ENCODE data around the gene UACA. TPM values are rescaled to one million over a fixed set of nuclear protein-coding genes. Genes with fewer than 3 reads are reported as not detected.
"Not testable (repeated sequence)": the region's sequence is repeated elsewhere in the genome, so short reads cannot be mapped to it uniquely, and the experiment has no call there.

Gene UACA
- total RNA-seq, 1 experiment from 2014 or later = 38.0 TPM

GRCh38 chr15:70806992-70807712 is 43.8 kb upstream of the UACA start:
- H3K9me3 ChIP-seq (ENCODE audit: control insufficient read depth, low read depth, low read length) = no peaks in the 10 kb centered on the region
- peaks cover 0 to 2% (median 0%) of the 10 kb centered on the region in 3 experiments; a peak in 2 of 7 replicates for H3K36me3 Mint-ChIP-seq (ENCODE audit: insufficient read depth in 1 of 3, low read depth in 3 of 3)
- H3K4me1 Mint-ChIP-seq = no peaks in the 10 kb centered on the region; a peak in 1 of 4 replicates
- peaks cover 0 to 3% of the 10 kb centered on the region in 2 experiments; a peak in 3 of 5 replicates for H3K9me3 Mint-ChIP-seq
- H3K4me1 ChIP-seq (ENCODE audit: insufficient read depth, low read length) = no peaks in the 10 kb centered on the region; the same call in 1 of the 2 replicates
- H3K4me3 Mint-ChIP-seq = no peak overlapping the region
- H3K23ac ChIP-seq (ENCODE audit: insufficient read length, low read depth, low read length) = no peak overlapping the region
- no peak overlapping the region for H2BK12ac ChIP-seq (ENCODE audit: insufficient read length, low read depth, low read length)
- TF ChIP-seq CTCF (conservative IDR thresholded peaks at IDR 0.05) = no peak
- no peak overlapping the region for H2AFZ ChIP-seq (ENCODE audit: low read length)
- no peak overlapping the region for H3K56ac ChIP-seq (ENCODE audit: insufficient read length, low read depth, low read length)
- H3K23me2 ChIP-seq (ENCODE audit: insufficient read length, low read depth, low read length, poor library complexity, severe bottlenecking) = no peaks in the 10 kb centered on the region
- H3K18ac ChIP-seq (ENCODE audit: insufficient read length, low read depth, low read length) = no peak overlapping the region
- no peak overlapping the region for H2BK5ac ChIP-seq (ENCODE audit: insufficient read length, low read length)
- no peak overlapping the region for H4K5ac ChIP-seq (ENCODE audit: insufficient read length, low read depth, low read length)
- H3T11ph ChIP-seq (ENCODE audit: low read length) = no peak overlapping the region
- H2BK20ac ChIP-seq (ENCODE audit: low read depth, low read length, poor library complexity, severe bottlenecking) = no peak overlapping the region
- H3K27ac Mint-ChIP-seq = no peak overlapping the region
- H3K27me3 ChIP-seq (ENCODE audit: insufficient read depth, low read length) = no peaks in the 10 kb centered on the region
- H3K14ac ChIP-seq (ENCODE audit: insufficient read depth, low read length) = no peak overlapping the region
- H4K20me1 ChIP-seq (ENCODE audit: control insufficient read depth, insufficient read depth, insufficient read length) = no peaks in the 10 kb centered on the region
- no peaks in the 10 kb centered on the region for H3K79me1 ChIP-seq (ENCODE audit: insufficient read depth, low read depth, low read length, poor library complexity, severe bottlenecking)
- no peak overlapping the region for H4K91ac ChIP-seq (ENCODE audit: insufficient read length, low read depth, low read length)
- no peak overlapping the region for H2BK120ac ChIP-seq (ENCODE audit: low read depth, low read length, poor library complexity, severe bottlenecking)
- DNase-seq = no peak
- no peak overlapping the region for H3K9ac ChIP-seq (ENCODE audit: extremely low read depth, insufficient read length, low read length)
- H3K27ac ChIP-seq (ENCODE audit: insufficient read length, low read depth, low read length) = no peak overlapping the region
- no peak overlapping the region for H3K4me2 ChIP-seq (ENCODE audit: insufficient read depth, insufficient read length, low read length)
- H3K27me3 Mint-ChIP-seq (ENCODE audit: low read depth) = no peaks in the 10 kb centered on the region
- WGBS (ENCODE audit: extremely low coverage, insufficient read length, low lambda C conversion rate) = no CpG with 5 or more reads among the region's 9 CpGs
- no peak overlapping the region for H3K4ac ChIP-seq (ENCODE audit: low read depth, low read length)
- H3K79me2 ChIP-seq (ENCODE audit: insufficient read depth, low read length) = no peaks in the 10 kb centered on the region
- no peak overlapping the region for H2BK15ac ChIP-seq (ENCODE audit: low read depth, low read length)
- H4K8ac ChIP-seq (replicated peaks; ENCODE audit: insufficient read length, low read depth, low read length) = no peak overlapping the region
- H2AK5ac ChIP-seq (ENCODE audit: insufficient read length, low read length) = no peak overlapping the region

GRCh38 chr15:70804388-70804787 is 41.0 kb upstream of the UACA start:
- not testable (repeated sequence) for H3K27ac Mint-ChIP-seq; H3K23ac ChIP-seq (ENCODE audit: insufficient read length, low read depth, low read length); H2BK20ac ChIP-seq (ENCODE audit: low read depth, low read length, poor library complexity, severe bottlenecking); H3K56ac ChIP-seq (ENCODE audit: insufficient read length, low read depth, low read length); H3K14ac ChIP-seq (ENCODE audit: insufficient read depth, low read length); H4K5ac ChIP-seq (ENCODE audit: insufficient read length, low read depth, low read length); H3K27me3 ChIP-seq (ENCODE audit: insufficient read depth, low read length); H3K4ac ChIP-seq (ENCODE audit: low read depth, low read length); DNase-seq; H3K79me2 ChIP-seq (ENCODE audit: insufficient read depth, low read length); H2AK5ac ChIP-seq (ENCODE audit: insufficient read length, low read length); H3K4me1 ChIP-seq (ENCODE audit: insufficient read depth, low read length); H3K27me3 Mint-ChIP-seq (ENCODE audit: low read depth); H3K9me3 ChIP-seq (ENCODE audit: control insufficient read depth, low read depth, low read length); H3K18ac ChIP-seq (ENCODE audit: insufficient read length, low read depth, low read length); H4K8ac ChIP-seq (replicated peaks; ENCODE audit: insufficient read length, low read depth, low read length); H3K4me3 Mint-ChIP-seq; H3K9me3 Mint-ChIP-seq; H3K4me1 Mint-ChIP-seq; H3K23me2 ChIP-seq (ENCODE audit: insufficient read length, low read depth, low read length, poor library complexity, severe bottlenecking); H2AFZ ChIP-seq (ENCODE audit: low read length); H4K20me1 ChIP-seq (ENCODE audit: control insufficient read depth, insufficient read depth, insufficient read length); H2BK12ac ChIP-seq (ENCODE audit: insufficient read length, low read depth, low read length); H2BK5ac ChIP-seq (ENCODE audit: insufficient read length, low read length); H2BK120ac ChIP-seq (ENCODE audit: low read depth, low read length, poor library complexity, severe bottlenecking); H4K91ac ChIP-seq (ENCODE audit: insufficient read length, low read depth, low read length); H3K79me1 ChIP-seq (ENCODE audit: insufficient read depth, low read depth, low read length, poor library complexity, severe bottlenecking); H2BK15ac ChIP-seq (ENCODE audit: low read depth, low read length); H3K9ac ChIP-seq (ENCODE audit: extremely low read depth, insufficient read length, low read length); H3T11ph ChIP-seq (ENCODE audit: low read length); H3K36me3 Mint-ChIP-seq (ENCODE audit: insufficient read depth in 1 of 3, low read depth in 3 of 3); H3K4me2 ChIP-seq (ENCODE audit: insufficient read depth, insufficient read length, low read length); H3K27ac ChIP-seq (ENCODE audit: insufficient read length, low read depth, low read length)
- no CpG with 5 or more reads among the region's 9 CpGs for WGBS (ENCODE audit: extremely low coverage, insufficient read length, low lambda C conversion rate)

All from H9 (cell line).